ENCODE results near the gene NLRC3. TPM values are rescaled to one million over a fixed set of nuclear protein-coding genes. Genes with fewer than 3 reads are reported as not detected.

NLRC3 gene
- total RNA-seq, 2 donors from 2014 or later: 2.5 to 3.7 TPM

DNA sequence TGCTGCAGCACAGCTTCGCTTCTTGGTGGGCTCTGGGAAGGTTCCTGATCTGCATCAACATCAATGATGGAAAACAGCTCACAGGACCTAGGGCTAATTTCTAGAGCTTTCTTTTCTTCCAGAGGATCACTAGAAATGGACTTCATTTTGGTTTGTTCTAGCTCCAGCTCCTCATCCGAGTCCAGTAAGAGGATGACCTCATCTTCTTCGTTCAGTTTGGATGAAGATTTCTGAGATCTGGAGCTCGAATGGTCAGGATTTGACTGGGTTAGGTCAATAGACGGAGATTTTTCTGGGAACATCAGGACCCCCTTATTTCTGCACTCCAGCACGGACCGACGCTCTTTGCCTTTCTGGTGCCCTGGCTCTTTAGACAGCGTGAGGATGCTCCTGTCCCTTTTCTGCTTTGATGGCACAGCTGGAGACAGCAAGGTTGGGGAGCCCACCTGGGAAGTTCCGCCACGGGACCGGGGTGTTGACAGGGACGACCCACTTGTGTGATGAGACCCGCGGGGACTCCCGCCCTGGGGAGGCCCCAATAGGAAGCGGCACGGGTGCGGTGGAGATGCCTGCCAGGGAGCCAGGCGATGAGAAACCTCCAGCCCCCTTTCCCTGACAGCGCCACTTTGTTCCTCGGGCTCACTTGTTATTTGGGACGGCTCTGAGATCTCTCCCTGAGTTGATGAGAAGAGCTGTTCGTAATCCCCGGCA is 12.9 kb upstream of the NLRC3 start:
- Histone ChIP-seq H3K27ac (no peak overlapping the region), H3K4me3 (no peak overlapping the region), H3K36me3 (peaks cover 10% of the 10 kb centered on the region), H3K4me1 (ENCODE audit: control insufficient read depth in 1 of 2, low read depth in 2 of 2) (no peaks in the 10 kb centered on the region), H3K9me3 (no peaks in the 10 kb centered on the region), H3K27me3 (replicated peaks; ENCODE audit: insufficient read depth) (no peaks in the 10 kb centered on the region)
- TF ChIP-seq, protein P1, sequence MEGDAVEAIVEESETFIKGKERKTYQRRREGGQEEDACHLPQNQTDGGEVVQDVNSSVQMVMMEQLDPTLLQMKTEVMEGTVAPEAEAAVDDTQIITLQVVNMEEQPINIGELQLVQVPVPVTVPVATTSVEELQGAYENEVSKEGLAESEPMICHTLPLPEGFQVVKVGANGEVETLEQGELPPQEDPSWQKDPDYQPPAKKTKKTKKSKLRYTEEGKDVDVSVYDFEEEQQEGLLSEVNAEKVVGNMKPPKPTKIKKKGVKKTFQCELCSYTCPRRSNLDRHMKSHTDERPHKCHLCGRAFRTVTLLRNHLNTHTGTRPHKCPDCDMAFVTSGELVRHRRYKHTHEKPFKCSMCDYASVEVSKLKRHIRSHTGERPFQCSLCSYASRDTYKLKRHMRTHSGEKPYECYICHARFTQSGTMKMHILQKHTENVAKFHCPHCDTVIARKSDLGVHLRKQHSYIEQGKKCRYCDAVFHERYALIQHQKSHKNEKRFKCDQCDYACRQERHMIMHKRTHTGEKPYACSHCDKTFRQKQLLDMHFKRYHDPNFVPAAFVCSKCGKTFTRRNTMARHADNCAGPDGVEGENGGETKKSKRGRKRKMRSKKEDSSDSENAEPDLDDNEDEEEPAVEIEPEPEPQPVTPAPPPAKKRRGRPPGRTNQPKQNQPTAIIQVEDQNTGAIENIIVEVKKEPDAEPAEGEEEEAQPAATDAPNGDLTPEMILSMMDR (IDR thresholded peaks at IDR 0.05): no peak
- ATAC-seq (ENCODE audit: insufficient number of reproducible peaks, low FRiP score, low read depth) (no peak), DNase-seq (ENCODE audit: low spot score) (no peak)

DNA sequence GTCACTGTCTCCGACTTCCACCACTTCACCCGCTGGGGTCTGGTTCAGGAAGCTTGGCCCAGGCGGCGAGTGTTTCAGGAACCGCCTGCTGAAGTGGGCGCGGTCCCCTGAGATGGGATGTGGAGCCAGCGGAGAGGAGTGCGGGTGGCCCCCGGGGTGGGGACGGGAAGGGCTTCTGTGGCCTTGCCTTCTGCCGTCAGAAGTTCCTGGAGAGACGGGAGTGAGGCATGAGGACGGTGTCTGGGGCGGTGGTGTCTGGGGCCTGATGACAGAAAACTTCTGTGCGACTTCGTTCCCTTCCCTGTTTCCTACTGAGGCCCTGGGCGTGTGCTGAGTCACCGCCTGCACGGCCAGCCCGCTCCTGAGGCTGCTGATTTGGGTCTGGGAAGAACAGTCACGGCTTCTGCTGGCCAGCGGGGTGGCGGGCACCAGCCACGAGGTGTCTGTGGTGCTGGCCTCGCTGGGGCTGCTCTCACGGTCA is 12.3 kb upstream of the NLRC3 start:
- Histone ChIP-seq H3K27me3 (replicated peaks; ENCODE audit: insufficient read depth) (no peaks in the 10 kb centered on the region), H3K4me1 (ENCODE audit: control insufficient read depth in 1 of 2, low read depth in 2 of 2) (no peaks in the 10 kb centered on the region), H3K9me3 (no peaks in the 10 kb centered on the region), H3K27ac (no peak overlapping the region), H3K4me3 (no peak overlapping the region), H3K36me3 (peaks cover 11% of the 10 kb centered on the region)
- TF ChIP-seq, protein P1 (IDR thresholded peaks at IDR 0.05): no peak
- DNase-seq (ENCODE audit: low spot score) (no peak), ATAC-seq (ENCODE audit: insufficient number of reproducible peaks, low FRiP score, low read depth) (no peak)

DNA sequence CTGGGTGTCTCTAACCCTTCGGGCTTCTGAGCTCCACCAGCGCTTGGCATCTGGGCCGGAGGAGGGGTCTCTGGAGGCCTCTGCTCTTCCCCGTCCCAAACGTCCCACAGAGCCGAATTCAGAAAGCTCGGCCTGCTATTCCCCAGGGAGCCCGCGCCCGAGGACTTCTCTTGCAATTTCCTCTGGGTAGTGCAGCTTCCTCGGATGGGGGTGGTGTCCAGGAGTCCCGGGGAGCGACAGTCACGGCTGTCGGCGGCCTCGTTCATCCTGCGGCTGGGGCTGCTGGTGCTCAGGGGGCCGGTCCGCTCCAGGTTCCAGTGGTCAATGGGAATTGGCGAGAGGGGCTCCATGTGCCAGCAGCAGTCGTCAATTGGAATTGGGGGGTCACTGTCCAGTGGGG is 11.8 kb upstream of the NLRC3 start:
- no peak for ATAC-seq (ENCODE audit: insufficient number of reproducible peaks, low FRiP score, low read depth)
- TF ChIP-seq, protein P1 (IDR thresholded peaks at IDR 0.05): no peak
- no peaks in the 10 kb centered on the region for H3K27me3 ChIP-seq (replicated peaks; ENCODE audit: insufficient read depth)

DNA sequence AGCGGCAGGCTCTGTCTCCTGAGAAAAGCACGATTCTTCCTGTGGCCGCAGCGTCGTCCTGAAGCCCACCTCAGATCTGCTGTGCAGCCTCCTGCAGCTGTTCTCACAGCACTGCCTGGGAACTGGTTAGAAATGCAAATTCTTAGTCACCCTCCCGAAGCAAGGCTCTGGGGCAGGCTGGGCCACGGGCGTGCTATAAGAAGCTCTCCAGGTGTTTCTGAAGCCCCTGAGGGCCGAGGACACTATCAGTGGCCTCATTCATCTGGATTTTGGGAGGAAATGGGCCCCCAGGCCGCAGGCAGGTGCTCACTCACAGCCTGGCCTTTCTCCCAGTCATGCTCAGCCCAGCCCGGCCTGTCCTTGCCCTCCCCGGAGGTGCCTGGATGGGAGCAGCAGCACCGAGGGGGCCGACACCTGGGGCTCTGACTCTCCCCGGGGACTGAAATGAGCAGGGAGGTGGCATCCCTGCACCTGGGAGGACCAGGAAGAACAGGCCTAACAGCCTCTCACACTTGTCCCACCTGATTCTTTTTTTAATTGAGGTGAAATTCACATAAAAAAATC is 10.4 kb upstream of the NLRC3 start:
- Histone ChIP-seq H3K4me3 (no peak overlapping the region), H3K9me3 (no peaks in the 10 kb centered on the region), H3K27ac (no peak overlapping the region), H3K4me1 (ENCODE audit: control insufficient read depth in 1 of 2, low read depth in 2 of 2) (no peaks in the 10 kb centered on the region), H3K27me3 (replicated peaks; ENCODE audit: insufficient read depth) (no peaks in the 10 kb centered on the region), H3K36me3 (peaks cover 11% of the 10 kb centered on the region)
- DNase-seq (ENCODE audit: low spot score): no peak
- TF ChIP-seq, protein P1 (IDR thresholded peaks at IDR 0.05): no peak
- no peak for ATAC-seq (ENCODE audit: insufficient number of reproducible peaks, low FRiP score, low read depth)

More for the DNA sequence above, 11.8 kb upstream of the NLRC3 start:
- no peak overlapping the region for H3K27ac ChIP-seq
- H3K36me3 ChIP-seq: peaks cover 11% of the 10 kb centered on the region
- DNase-seq (ENCODE audit: low spot score): no peak
- no peaks in the 10 kb centered on the region for H3K4me1 ChIP-seq (ENCODE audit: control insufficient read depth in 1 of 2, low read depth in 2 of 2)
- H3K9me3 ChIP-seq: no peaks in the 10 kb centered on the region
- no peak overlapping the region for H3K4me3 ChIP-seq

DNA sequence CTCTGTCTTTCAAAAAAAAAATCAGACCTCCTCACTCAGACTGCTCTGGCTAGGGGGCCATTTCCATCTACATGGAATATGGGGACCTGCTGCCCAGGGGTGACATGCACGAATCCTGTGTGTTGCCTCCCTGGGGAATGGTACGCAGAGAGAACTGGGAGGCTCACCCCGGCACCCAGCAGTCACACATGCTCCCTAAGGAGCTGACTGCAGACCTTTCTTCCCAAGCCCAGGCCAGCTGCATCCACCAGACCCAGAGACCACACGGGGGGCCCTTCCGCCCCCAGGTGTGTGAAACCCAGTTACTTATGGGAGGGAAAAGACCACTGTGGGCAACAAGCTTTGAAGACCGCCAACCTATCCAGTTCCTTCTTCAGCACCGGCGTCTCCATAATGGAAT is 7.2 kb upstream of the NLRC3 start:
- H3K4me3 ChIP-seq: no peak overlapping the region
- ATAC-seq (ENCODE audit: insufficient number of reproducible peaks, low FRiP score, low read depth): no peak
- TF ChIP-seq, protein P1 (IDR thresholded peaks at IDR 0.05): no peak
- no peak for DNase-seq (ENCODE audit: low spot score)
- no peaks in the 10 kb centered on the region for H3K27me3 ChIP-seq (replicated peaks; ENCODE audit: insufficient read depth)
- no peaks in the 10 kb centered on the region for H3K9me3 ChIP-seq
- peaks cover 6% of the 10 kb centered on the region for H3K36me3 ChIP-seq
- no peaks in the 10 kb centered on the region for H3K4me1 ChIP-seq (ENCODE audit: control insufficient read depth in 1 of 2, low read depth in 2 of 2)
- H3K27ac ChIP-seq: no peak overlapping the region
